ENCODE results near the gene SLC16A2.
A peak's percentile ranks its signal among the peaks of the same experiment; 100 is the strongest.

SLC16A2 gene

GRCh38 chrX:74534569-74535038, 113.3 kb downstream of the SLC16A2 start:
- Histone ChIP-seq H3K36me3 (ENCODE audit: control insufficient read depth, insufficient read depth, low read length) (no peaks in the 10 kb centered on the region), H3K4me3 (ENCODE audit: low read length) (no peak overlapping the region), H3K27me3 (ENCODE audit: control insufficient read depth, insufficient read depth, low read length) (no peaks in the 10 kb centered on the region), H3K27ac (ENCODE audit: low read depth, low read length) (peak overlapping the region; percentile 87), H3K9ac (ENCODE audit: low read length) (no peak overlapping the region), H3K4me1 (ENCODE audit: control insufficient read depth, insufficient read depth, low read length) (no peaks in the 10 kb centered on the region)

GRCh38 chrX:74535086-74535407, 113.8 kb downstream of the SLC16A2 start:
- H3K27ac ChIP-seq (ENCODE audit: low read depth, low read length), result peak overlapping the region; percentile 87
- no peaks in the 10 kb centered on the region for H3K36me3 ChIP-seq (ENCODE audit: control insufficient read depth, insufficient read depth, low read length)
- no peaks in the 10 kb centered on the region for H3K27me3 ChIP-seq (ENCODE audit: control insufficient read depth, insufficient read depth, low read length)
- no peak overlapping the region for H3K9ac ChIP-seq (ENCODE audit: low read length)
- peak overlapping the region; percentile 56 for H3K4me3 ChIP-seq (ENCODE audit: low read length)
- H3K4me1 ChIP-seq (ENCODE audit: control insufficient read depth, insufficient read depth, low read length), result no peaks in the 10 kb centered on the region

DNA sequence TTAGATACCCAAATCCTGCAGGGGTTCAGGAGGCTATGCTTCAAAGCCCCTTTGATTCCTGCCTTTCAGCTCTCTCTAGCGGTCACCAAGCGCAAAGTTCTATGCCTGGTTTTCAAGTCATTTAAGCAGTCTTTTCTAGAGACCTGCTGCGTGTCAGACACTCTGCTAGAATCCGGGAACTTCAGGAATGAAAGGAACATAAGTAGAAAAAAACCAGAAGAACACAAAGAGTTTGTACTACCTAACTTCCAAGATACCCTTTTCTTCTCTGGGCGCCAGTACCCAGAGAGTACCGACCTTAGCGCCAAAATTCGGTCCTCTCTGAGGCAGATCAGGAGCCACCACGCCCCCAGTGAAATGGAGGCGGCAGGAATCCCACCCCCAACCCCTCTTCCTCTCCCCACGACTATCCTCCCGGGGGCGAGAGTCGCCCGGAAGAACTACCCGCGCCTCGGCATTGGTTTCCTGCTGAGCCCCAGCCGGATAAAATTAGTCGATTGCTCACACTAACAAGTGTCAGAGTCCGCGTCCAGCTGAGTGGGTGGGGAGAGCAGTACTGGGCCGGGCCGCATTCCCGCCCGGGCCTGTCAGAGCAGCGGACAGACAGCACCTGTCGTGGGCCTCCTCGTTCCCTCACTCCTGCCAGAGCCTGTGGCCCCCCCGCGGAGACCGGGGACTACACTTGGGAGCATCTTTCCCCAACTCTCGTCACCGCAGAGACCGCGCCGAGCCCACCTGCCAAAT, 114.3 kb downstream of the SLC16A2 start:
- Histone ChIP-seq H3K4me1 (ENCODE audit: control insufficient read depth, insufficient read depth, low read length) (no peaks in the 10 kb centered on the region), H3K36me3 (ENCODE audit: control insufficient read depth, insufficient read depth, low read length) (no peaks in the 10 kb centered on the region), H3K4me3 (ENCODE audit: low read length) (peak overlapping the region; percentile 56), H3K27me3 (ENCODE audit: control insufficient read depth, insufficient read depth, low read length) (no peaks in the 10 kb centered on the region), H3K9ac (ENCODE audit: low read length) (no peak overlapping the region), H3K27ac (ENCODE audit: low read depth, low read length) (peak overlapping the region; percentile 87)

GRCh38 chrX:74536152-74536831, 115.0 kb downstream of the SLC16A2 start:
- no peaks in the 10 kb centered on the region for H3K36me3 ChIP-seq (ENCODE audit: control insufficient read depth, insufficient read depth, low read length)
- peak overlapping the region; percentile 87 for H3K27ac ChIP-seq (ENCODE audit: low read depth, low read length)
- H3K4me1 ChIP-seq (ENCODE audit: control insufficient read depth, insufficient read depth, low read length), result no peaks in the 10 kb centered on the region
- no peaks in the 10 kb centered on the region for H3K27me3 ChIP-seq (ENCODE audit: control insufficient read depth, insufficient read depth, low read length)
- H3K9ac ChIP-seq (ENCODE audit: low read length), result no peak overlapping the region
- peak overlapping the region; percentile 56 for H3K4me3 ChIP-seq (ENCODE audit: low read length)

GRCh38 chrX:74536832-74537371, 115.6 kb downstream of the SLC16A2 start:
- H3K27ac ChIP-seq (ENCODE audit: low read depth, low read length), result peak overlapping the region; percentile 87
- peak overlapping the region; percentile 56 for H3K4me3 ChIP-seq (ENCODE audit: low read length)
- no peaks in the 10 kb centered on the region for H3K27me3 ChIP-seq (ENCODE audit: control insufficient read depth, insufficient read depth, low read length)
- no peaks in the 10 kb centered on the region for H3K4me1 ChIP-seq (ENCODE audit: control insufficient read depth, insufficient read depth, low read length)
- no peak overlapping the region for H3K9ac ChIP-seq (ENCODE audit: low read length)
- no peaks in the 10 kb centered on the region for H3K36me3 ChIP-seq (ENCODE audit: control insufficient read depth, insufficient read depth, low read length)

DNA sequence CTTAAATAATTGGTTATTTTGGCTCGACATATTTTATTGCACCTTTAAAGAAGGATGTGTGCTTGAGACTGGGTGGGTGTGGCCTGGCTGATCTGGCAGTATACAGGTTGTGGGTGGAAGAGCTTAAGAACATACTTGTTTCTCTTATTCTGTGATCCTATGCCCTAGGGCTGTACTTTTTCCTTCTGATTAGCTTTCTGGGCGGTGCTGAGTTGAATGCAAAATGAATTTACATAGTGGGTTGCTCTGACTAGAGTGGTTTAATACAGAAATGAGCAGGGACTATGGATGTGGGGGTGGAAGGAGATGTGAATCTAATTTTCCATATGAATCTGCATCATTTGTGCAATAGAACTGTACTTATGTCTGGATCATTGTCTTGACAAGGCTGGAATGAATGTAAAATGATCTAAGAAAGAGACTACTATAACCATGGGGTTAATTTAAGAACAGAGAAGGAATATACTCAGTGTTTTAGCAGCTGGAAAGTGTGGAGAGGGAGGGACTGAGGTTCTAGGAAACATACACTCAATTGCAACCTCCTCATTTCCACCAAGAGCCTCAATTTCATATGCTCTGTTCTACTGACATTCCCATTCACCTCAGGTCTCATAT, 119.4 kb downstream of the SLC16A2 start:
- Histone ChIP-seq H3K9ac (ENCODE audit: low read length) (no peak overlapping the region), H3K4me1 (ENCODE audit: control insufficient read depth, insufficient read depth, low read length) (no peaks in the 10 kb centered on the region), H3K4me3 (ENCODE audit: low read length) (no peak overlapping the region), H3K27ac (ENCODE audit: low read depth, low read length) (no peak overlapping the region), H3K36me3 (ENCODE audit: control insufficient read depth, insufficient read depth, low read length) (no peaks in the 10 kb centered on the region), H3K27me3 (ENCODE audit: control insufficient read depth, insufficient read depth, low read length) (no peaks in the 10 kb centered on the region)

DNA sequence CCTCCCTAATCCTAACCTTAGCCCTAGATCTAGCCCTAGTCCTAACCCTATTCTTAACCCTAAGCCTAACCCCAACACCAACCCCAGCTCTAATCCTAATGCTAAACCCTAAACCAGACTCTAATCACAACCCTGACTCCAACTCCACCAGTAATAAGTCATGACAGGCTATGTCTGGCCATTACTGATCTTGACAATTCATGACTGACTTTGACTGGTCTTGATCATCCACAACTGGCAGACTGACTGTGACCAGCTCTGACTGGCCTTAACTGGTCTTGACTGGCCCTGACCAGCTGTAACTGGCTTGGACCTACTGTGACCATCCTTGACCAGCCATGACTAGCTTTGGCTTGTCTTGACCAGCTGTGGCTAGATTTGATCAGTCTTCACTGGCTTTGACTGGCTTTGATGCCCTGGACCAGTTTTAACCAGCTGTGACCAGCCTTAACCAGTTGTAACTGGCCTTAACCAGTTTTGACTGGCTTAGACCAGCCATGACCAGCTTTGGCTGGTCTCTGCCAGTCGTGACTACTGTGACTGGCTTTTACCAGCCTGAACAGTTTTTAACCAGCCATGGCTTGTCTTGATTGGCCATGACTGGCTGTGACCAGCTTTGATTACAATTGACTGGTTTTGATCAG, 124.7 kb downstream of the SLC16A2 start:
- Histone ChIP-seq H3K9ac (ENCODE audit: low read length) (no peak overlapping the region), H3K4me1 (ENCODE audit: control insufficient read depth, insufficient read depth, low read length) (no peaks in the 10 kb centered on the region), H3K27me3 (ENCODE audit: control insufficient read depth, insufficient read depth, low read length) (no peaks in the 10 kb centered on the region), H3K27ac (ENCODE audit: low read depth, low read length) (no peak overlapping the region), H3K36me3 (ENCODE audit: control insufficient read depth, insufficient read depth, low read length) (no peaks in the 10 kb centered on the region), H3K4me3 (ENCODE audit: low read length) (no peak overlapping the region)

GRCh38 chrX:74546984-74547383, 125.7 kb downstream of the SLC16A2 start:
- H3K27me3 ChIP-seq (ENCODE audit: control insufficient read depth, insufficient read depth, low read length), result no peaks in the 10 kb centered on the region
- H3K36me3 ChIP-seq (ENCODE audit: control insufficient read depth, insufficient read depth, low read length), result no peaks in the 10 kb centered on the region
- no peak overlapping the region for H3K4me3 ChIP-seq (ENCODE audit: low read length)
- H3K4me1 ChIP-seq (ENCODE audit: control insufficient read depth, insufficient read depth, low read length), result no peaks in the 10 kb centered on the region
- H3K9ac ChIP-seq (ENCODE audit: low read length), result no peak overlapping the region
- no peak overlapping the region for H3K27ac ChIP-seq (ENCODE audit: low read depth, low read length)

DNA sequence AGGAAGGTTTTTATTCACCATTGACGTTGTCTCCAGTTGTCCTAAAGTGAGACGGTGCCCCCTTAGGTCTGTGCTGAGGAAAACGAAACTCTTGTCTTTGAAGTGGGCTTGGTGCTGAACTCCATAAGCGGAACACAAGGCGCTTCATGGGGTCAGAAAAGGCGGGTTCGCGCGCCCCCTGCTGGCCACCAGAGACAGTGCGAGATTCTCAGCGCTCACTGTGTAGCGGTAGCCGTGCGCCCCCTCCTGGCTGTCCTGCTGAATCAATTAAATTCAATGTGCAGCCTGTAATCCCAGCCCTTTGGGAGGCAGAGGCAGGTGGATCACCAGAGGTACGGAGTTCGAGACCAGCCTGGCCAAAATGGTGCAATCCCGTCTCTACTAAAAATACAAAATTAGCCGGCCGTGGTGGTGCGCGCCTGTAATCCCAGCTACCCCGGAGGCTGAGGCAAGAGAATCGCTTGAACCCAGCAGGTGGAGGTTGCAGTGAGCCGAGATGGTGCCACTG, 129.1 kb downstream of the SLC16A2 start:
- Histone ChIP-seq H3K9ac (ENCODE audit: low read length) (no peak overlapping the region), H3K27me3 (ENCODE audit: control insufficient read depth, insufficient read depth, low read length) (no peaks in the 10 kb centered on the region), H3K4me3 (ENCODE audit: low read length) (peak overlapping the region; percentile 26), H3K27ac (ENCODE audit: low read depth, low read length) (peak overlapping the region; percentile 12), H3K36me3 (ENCODE audit: control insufficient read depth, insufficient read depth, low read length) (no peaks in the 10 kb centered on the region), H3K4me1 (ENCODE audit: control insufficient read depth, insufficient read depth, low read length) (no peaks in the 10 kb centered on the region)

DNA sequence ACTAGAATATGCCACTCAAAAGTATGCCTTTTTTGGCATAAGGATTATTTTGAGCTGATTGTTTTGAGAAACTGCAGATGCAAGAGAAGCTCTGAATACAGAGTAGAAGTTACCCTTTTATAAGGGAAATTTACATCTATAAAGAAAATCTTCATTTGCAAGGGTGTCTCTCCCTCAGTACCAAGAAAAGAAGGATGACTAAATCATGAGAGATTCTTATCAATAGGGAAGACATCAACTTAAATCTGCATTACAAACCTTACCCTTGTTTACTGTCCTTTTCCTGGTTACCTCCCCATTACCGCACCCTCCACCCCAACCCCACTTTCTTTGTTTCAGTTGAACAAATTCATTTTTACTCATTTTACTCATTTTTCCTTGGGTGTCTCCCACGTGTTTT, 130.6 kb downstream of the SLC16A2 start:
- Histone ChIP-seq H3K4me1 (ENCODE audit: control insufficient read depth, insufficient read depth, low read length) (no peaks in the 10 kb centered on the region), H3K27ac (ENCODE audit: low read depth, low read length) (no peak overlapping the region), H3K4me3 (ENCODE audit: low read length) (no peak overlapping the region), H3K27me3 (ENCODE audit: control insufficient read depth, insufficient read depth, low read length) (no peaks in the 10 kb centered on the region), H3K9ac (ENCODE audit: low read length) (no peak overlapping the region), H3K36me3 (ENCODE audit: control insufficient read depth, insufficient read depth, low read length) (no peaks in the 10 kb centered on the region)

GRCh38 chrX:74557378-74557777, 136.1 kb downstream of the SLC16A2 start:
- no peak overlapping the region for H3K27ac ChIP-seq (ENCODE audit: low read depth, low read length)
- H3K4me3 ChIP-seq (ENCODE audit: low read length), result no peak overlapping the region
- H3K36me3 ChIP-seq (ENCODE audit: control insufficient read depth, insufficient read depth, low read length), result no peaks in the 10 kb centered on the region
- H3K9ac ChIP-seq (ENCODE audit: low read length), result no peak overlapping the region
- no peaks in the 10 kb centered on the region for H3K27me3 ChIP-seq (ENCODE audit: control insufficient read depth, insufficient read depth, low read length)
- no peaks in the 10 kb centered on the region for H3K4me1 ChIP-seq (ENCODE audit: control insufficient read depth, insufficient read depth, low read length)

GRCh38 chrX:74578137-74578536, 156.8 kb downstream of the SLC16A2 start:
- Histone ChIP-seq H3K4me3 (ENCODE audit: low read length) (no peak overlapping the region), H3K27ac (ENCODE audit: low read depth, low read length) (no peak overlapping the region)

More at GRCh38 chrX:74578137-74578536, 156.8 kb downstream of the SLC16A2 start:
- H3K9ac ChIP-seq (ENCODE audit: low read length), result no peak overlapping the region
- H3K36me3 ChIP-seq (ENCODE audit: control insufficient read depth, insufficient read depth, low read length), result no peaks in the 10 kb centered on the region
- H3K4me1 ChIP-seq (ENCODE audit: control insufficient read depth, insufficient read depth, low read length), result no peaks in the 10 kb centered on the region
- no peaks in the 10 kb centered on the region for H3K27me3 ChIP-seq (ENCODE audit: control insufficient read depth, insufficient read depth, low read length)
